GM12878 (cell line): Measurements from ENCODE around the gene RRBP1.

Experiments used
- CTCF ChIP-seq, 3 experiments: IDR thresholded peaks in 2 of 3; conservative IDR thresholded peaks in 1 of 3; 2 replicates each; pipeline ENCODE4 v1.5.1; 2011; ENCODE audit warnings: low read depth in 3 of 3, low read length in 3 of 3, mild to moderate bottlenecking in 3 of 3, control low read depth in 2 of 3, moderate library complexity in 2 of 3, inconsistent platforms in 1 of 3, mixed read lengths in 1 of 3; ENCODE audit not compliant: control insufficient read depth in 2 of 3, insufficient read depth in 1 of 3; ENCODE audit errors: extremely low read depth in 1 of 3
- EGR1 ChIP-seq, 2 experiments: IDR thresholded peaks; 1 replicate in 1 of 2; 2 replicates in 1 of 2; pipeline ENCODE4 v1.6.1; 2011 to 2012; ENCODE audit warnings: low read depth in 2 of 2, low read length in 2 of 2, borderline replicate concordance in 1 of 2, mild to moderate bottlenecking in 1 of 2, moderate library complexity in 1 of 2
- EZH2 ChIP-seq: IDR thresholded peaks from 2 replicates; pipeline ENCODE4 v1.6.1; 2012; ENCODE audit warnings: low read depth, mild to moderate bottlenecking, control low read depth, inconsistent platforms, low read length, borderline replicate concordance; ENCODE audit not compliant: control insufficient read depth
- FOS ChIP-seq: IDR thresholded peaks from 3 replicates; pipeline ENCODE4 v1.6.1; 2011; ENCODE audit warnings: borderline replicate concordance; ENCODE audit not compliant: insufficient read length; ENCODE audit errors: extremely low read depth
- GABPA ChIP-seq: IDR thresholded peaks from 2 replicates; pipeline ENCODE4 v1.6.1; 2014; ENCODE audit warnings: antibody characterized with exemption, low read depth, mild to moderate bottlenecking, inconsistent platforms
- PML ChIP-seq: IDR thresholded peaks from 2 replicates; pipeline ENCODE4 v1.6.1; 2012; ENCODE audit warnings: low read length, inconsistent platforms
- SP1 ChIP-seq: IDR thresholded peaks from one replicate; pipeline ENCODE4 v1.6.1; 2011; ENCODE audit warnings: low read depth, low read length
- SREBF1 ChIP-seq: IDR thresholded peaks from 2 replicates; pipeline ENCODE4 v1.6.1; 2012; ENCODE audit warnings: mild to moderate bottlenecking, low read length
- TCF12 ChIP-seq: IDR thresholded peaks from 2 replicates; pipeline ENCODE4 v1.6.1; 2011; ENCODE audit warnings: low read depth, mild to moderate bottlenecking, low read length

- TF ChIP-seq TCF12, result no peak
- TF ChIP-seq FOS, result no peak
- no peak for TF ChIP-seq SREBF1
- TF ChIP-seq SP1, result no peak
- no peak for TF ChIP-seq EZH2
- no peak for TF ChIP-seq EGR1 (IDR thresholded peaks at IDR 0.05; ENCODE audit: borderline replicate concordance in 1 of 2, low read depth in 2 of 2, low read length in 2 of 2)
- no peak for TF ChIP-seq PML
- TF ChIP-seq CTCF (IDR thresholded peaks at IDR 0.05 in 2 of 3, conservative IDR thresholded peaks at IDR 0.05 in 1 of 3; ENCODE audit: control insufficient read depth in 2 of 3, extremely low read depth in 1 of 3, insufficient read depth in 1 of 3, low read depth in 3 of 3, low read length in 3 of 3), result no peak
- no peak for TF ChIP-seq GABPA
These were observed 54.7 kb downstream of the RRBP1 start for GRCh38 chr20:17627101-17627955.
